WTC11 (cell line): ENCODE results near the gene CCDC181. TPM values are rescaled to one million over a fixed set of nuclear protein-coding genes. Genes with fewer than 3 reads are reported as not detected.

Source experiments
- ATAC-seq: fragments of 200-7000 bp; cut with Tn5 transposase; 2 replicates; pipeline ENCODE4 v1.10.0; 2021; ENCODE audit warnings: mild to moderate bottlenecking, moderate library complexity
- CTCF ChIA-PET: fragments of 300-600 bp; sonication (Branson Sonifier 250); formaldehyde crosslinking; loops from one replicate; lab custom pipeline; 2021; ENCODE audit warnings: antibody characterized with exemption; lab: Charles Lee
- POLR2A ChIA-PET: fragments of 350-600 bp; sonication (Branson Sonifier 250); formaldehyde crosslinking; loops from one replicate; lab custom pipeline; 2021; ENCODE audit warnings: antibody characterized with exemption; lab: Charles Lee
- DNase-seq: peaks from one replicate; pipeline ENCODE4 v3.0.0; 2021; ENCODE audit warnings: low spot score
- H3K27ac Mint-ChIP-seq: 2 replicates; pipeline ENCODE4 v1.8.0; 2021; ENCODE audit warnings: mixed read lengths
- H3K27me3 Mint-ChIP-seq: 2 replicates; pipeline ENCODE4 v1.8.0; 2021; ENCODE audit warnings: low read depth, mild to moderate bottlenecking, moderate library complexity, mixed read lengths
- H3K36me3 Mint-ChIP-seq: 2 replicates; pipeline ENCODE4 v1.8.0; 2021; ENCODE audit warnings: mixed read lengths
- H3K4me1 Mint-ChIP-seq: 2 replicates; pipeline ENCODE4 v1.8.0; 2022; ENCODE audit warnings: mixed read lengths
- H3K4me3 Mint-ChIP-seq: 2 replicates; pipeline ENCODE4 v1.8.0; 2021; ENCODE audit warnings: mild to moderate bottlenecking, moderate library complexity, mixed read lengths
- H3K9me3 Mint-ChIP-seq: 2 replicates; pipeline ENCODE4 v1.8.0; 2021; ENCODE audit warnings: mixed read lengths
- FOXJ3 ChIP-seq: sonication (generic); formaldehyde crosslinking; IDR thresholded peaks from 2 replicates; pipeline ENCODE4 v1.9.0; 2021; ENCODE audit warnings: missing genetic modification reagents, mild to moderate bottlenecking, borderline replicate concordance
- GRHL2 ChIP-seq: fragments of 250-450 bp; sonication (Bioruptor Pico); IDR thresholded peaks from 2 replicates; pipeline ENCODE4 v1.8.0; 2022; ENCODE audit warnings: mild to moderate bottlenecking, moderate library complexity; ENCODE audit not compliant: insufficient replicate concordance, severe bottlenecking
- NFATC4 ChIP-seq: fragments of 250-450 bp; sonication (Bioruptor Pico); IDR thresholded peaks from 2 replicates; pipeline ENCODE4 v1.9.0; 2021; ENCODE audit warnings: mild to moderate bottlenecking
- NR2C2 ChIP-seq: sonication (generic); formaldehyde crosslinking; IDR thresholded peaks from 2 replicates; pipeline ENCODE4 v1.8.0; 2022; ENCODE audit warnings: mild to moderate bottlenecking, missing genetic modification reagents
- PRRX2 ChIP-seq: fragments of 250-450 bp; sonication (Bioruptor Pico); IDR thresholded peaks from 2 replicates; pipeline ENCODE4 v1.8.0; 2021; ENCODE audit warnings: mild to moderate bottlenecking
- RORB ChIP-seq: fragments of 250-450 bp; sonication (Bioruptor Pico); IDR thresholded peaks from 2 replicates; pipeline ENCODE4 v1.9.0; 2021; ENCODE audit warnings: mild to moderate bottlenecking
- SOX15 ChIP-seq: fragments of 250-450 bp; sonication (Bioruptor Pico); IDR thresholded peaks from 2 replicates; pipeline ENCODE4 v1.9.0; 2021; ENCODE audit warnings: mild to moderate bottlenecking
- TCF7 ChIP-seq: sonication (generic); formaldehyde crosslinking; IDR thresholded peaks from 2 replicates; pipeline ENCODE4 v1.8.0; 2022; ENCODE audit warnings: mild to moderate bottlenecking, low read depth, missing genetic modification reagents, moderate library complexity
- TEAD4 ChIP-seq: sonication (generic); formaldehyde crosslinking; IDR thresholded peaks from 2 replicates; pipeline ENCODE4 v1.8.0; 2022; ENCODE audit warnings: mild to moderate bottlenecking, missing genetic modification reagents
- ZBTB21 ChIP-seq: sonication (generic); formaldehyde crosslinking; IDR thresholded peaks from 2 replicates; pipeline ENCODE4 v1.8.1; 2023; ENCODE audit warnings: mild to moderate bottlenecking, missing genetic modification reagents, borderline replicate concordance
- total RNA-seq: library from RNA; stranded (reverse); gene quantifications from 3 replicates; pipeline ENCODE4 v1.2.3, GENCODE V29; 2021
- TF ChIP-seq, protein P1 (sequence below): fragments of 250-450 bp; sonication (Bioruptor Pico); IDR thresholded peaks from 2 replicates; pipeline ENCODE4 v1.9.0; 2021; ENCODE audit warnings: mild to moderate bottlenecking, borderline replicate concordance
- TF ChIP-seq, protein P2 (sequence below): sonication (generic); formaldehyde crosslinking; IDR thresholded peaks from 2 replicates; pipeline ENCODE4 v1.8.0; 2022; ENCODE audit warnings: mild to moderate bottlenecking, missing genetic modification reagents
- TF ChIP-seq, protein P3 (sequence below): sonication (generic); formaldehyde crosslinking; IDR thresholded peaks from 2 replicates; pipeline ENCODE4 v1.8.0; 2023; ENCODE audit warnings: missing genetic modification reagents
- TF ChIP-seq, protein P4 (sequence below): sonication (generic); formaldehyde crosslinking; IDR thresholded peaks from 2 replicates; pipeline ENCODE4 v1.8.0; 2022; ENCODE audit warnings: missing genetic modification reagents
- TF ChIP-seq, protein P5 (sequence below): fragments of 250-450 bp; sonication (Bioruptor Pico); IDR thresholded peaks from 2 replicates; pipeline ENCODE4 v1.9.0; 2021; ENCODE audit warnings: moderate library complexity, mild to moderate bottlenecking, inconsistent platforms, borderline replicate concordance
- TF ChIP-seq, protein P6 (sequence below): sonication (generic); formaldehyde crosslinking; IDR thresholded peaks from 2 replicates; pipeline ENCODE4 v1.8.0; 2022; ENCODE audit warnings: mild to moderate bottlenecking, missing genetic modification reagents

Gene CCDC181
- total RNA-seq, 1 experiment from 2014 or later, result 1.5 TPM

DNA sequence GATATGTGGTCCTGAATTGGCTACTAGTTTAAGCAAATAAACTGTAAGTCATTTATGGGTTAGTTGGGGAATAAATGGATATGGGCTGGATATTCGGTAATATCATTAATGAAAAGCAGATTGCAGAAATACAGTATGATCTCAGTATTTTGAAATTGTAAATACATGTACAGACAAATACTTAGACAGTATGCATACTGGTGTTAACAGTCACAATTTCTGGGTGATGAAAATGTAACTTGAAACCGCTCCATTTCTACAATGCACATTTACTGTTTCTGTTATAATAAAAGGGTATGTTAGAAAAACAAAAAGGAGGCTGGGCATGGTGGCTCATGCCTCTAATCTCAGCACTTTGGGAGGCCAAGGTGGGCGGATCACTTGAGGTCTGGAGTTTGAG lies 31.3 kb downstream of the CCDC181 start (continued):
- TF ChIP-seq, protein P1, sequence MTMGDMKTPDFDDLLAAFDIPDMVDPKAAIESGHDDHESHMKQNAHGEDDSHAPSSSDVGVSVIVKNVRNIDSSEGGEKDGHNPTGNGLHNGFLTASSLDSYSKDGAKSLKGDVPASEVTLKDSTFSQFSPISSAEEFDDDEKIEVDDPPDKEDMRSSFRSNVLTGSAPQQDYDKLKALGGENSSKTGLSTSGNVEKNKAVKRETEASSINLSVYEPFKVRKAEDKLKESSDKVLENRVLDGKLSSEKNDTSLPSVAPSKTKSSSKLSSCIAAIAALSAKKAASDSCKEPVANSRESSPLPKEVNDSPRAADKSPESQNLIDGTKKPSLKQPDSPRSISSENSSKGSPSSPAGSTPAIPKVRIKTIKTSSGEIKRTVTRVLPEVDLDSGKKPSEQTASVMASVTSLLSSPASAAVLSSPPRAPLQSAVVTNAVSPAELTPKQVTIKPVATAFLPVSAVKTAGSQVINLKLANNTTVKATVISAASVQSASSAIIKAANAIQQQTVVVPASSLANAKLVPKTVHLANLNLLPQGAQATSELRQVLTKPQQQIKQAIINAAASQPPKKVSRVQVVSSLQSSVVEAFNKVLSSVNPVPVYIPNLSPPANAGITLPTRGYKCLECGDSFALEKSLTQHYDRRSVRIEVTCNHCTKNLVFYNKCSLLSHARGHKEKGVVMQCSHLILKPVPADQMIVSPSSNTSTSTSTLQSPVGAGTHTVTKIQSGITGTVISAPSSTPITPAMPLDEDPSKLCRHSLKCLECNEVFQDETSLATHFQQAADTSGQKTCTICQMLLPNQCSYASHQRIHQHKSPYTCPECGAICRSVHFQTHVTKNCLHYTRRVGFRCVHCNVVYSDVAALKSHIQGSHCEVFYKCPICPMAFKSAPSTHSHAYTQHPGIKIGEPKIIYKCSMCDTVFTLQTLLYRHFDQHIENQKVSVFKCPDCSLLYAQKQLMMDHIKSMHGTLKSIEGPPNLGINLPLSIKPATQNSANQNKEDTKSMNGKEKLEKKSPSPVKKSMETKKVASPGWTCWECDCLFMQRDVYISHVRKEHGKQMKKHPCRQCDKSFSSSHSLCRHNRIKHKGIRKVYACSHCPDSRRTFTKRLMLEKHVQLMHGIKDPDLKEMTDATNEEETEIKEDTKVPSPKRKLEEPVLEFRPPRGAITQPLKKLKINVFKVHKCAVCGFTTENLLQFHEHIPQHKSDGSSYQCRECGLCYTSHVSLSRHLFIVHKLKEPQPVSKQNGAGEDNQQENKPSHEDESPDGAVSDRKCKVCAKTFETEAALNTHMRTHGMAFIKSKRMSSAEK (CRISPR knock-in tag), result no peak
- no peak for TF ChIP-seq NFATC4 (CRISPR knock-in tag)
- TF ChIP-seq NR2C2, result no peak
- TF ChIP-seq TEAD4 (CRISPR knock-in tag), result no peak
- TF ChIP-seq, protein P2, sequence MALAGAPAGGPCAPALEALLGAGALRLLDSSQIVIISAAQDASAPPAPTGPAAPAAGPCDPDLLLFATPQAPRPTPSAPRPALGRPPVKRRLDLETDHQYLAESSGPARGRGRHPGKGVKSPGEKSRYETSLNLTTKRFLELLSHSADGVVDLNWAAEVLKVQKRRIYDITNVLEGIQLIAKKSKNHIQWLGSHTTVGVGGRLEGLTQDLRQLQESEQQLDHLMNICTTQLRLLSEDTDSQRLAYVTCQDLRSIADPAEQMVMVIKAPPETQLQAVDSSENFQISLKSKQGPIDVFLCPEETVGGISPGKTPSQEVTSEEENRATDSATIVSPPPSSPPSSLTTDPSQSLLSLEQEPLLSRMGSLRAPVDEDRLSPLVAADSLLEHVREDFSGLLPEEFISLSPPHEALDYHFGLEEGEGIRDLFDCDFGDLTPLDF (CRISPR knock-in tag), result no peak
- TF ChIP-seq PRRX2, result no peak

DNA sequence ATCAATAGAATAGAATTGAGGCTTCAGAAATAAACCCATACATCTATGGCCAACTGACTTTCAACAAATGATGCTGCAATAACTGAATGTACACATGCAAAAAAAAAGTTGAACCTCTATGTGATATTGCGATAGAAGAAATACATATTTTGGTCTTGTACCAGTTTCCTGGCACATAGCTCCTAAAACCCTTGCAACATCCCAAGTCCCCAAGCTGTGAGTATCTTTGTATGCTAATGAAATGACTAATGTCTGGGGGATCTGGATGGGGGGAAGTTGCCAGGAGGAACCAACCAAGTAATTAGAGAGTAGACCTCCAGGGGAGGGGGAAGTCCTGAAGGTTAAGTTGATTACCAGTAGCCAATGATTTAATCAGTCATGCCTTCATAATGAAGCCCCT lies 34.9 kb downstream of the CCDC181 start:
- H3K36me3 Mint-ChIP-seq, result peaks cover 15% of the 10 kb centered on the region
- CTCF ChIA-PET, result no interaction called here
- DNase-seq (no peak), ATAC-seq (no peak)
- POLR2A ChIA-PET, result no interaction called here
- no peaks in the 10 kb centered on the region for H3K4me1 Mint-ChIP-seq
- H3K27me3 Mint-ChIP-seq, result no peaks in the 10 kb centered on the region
- H3K4me3 Mint-ChIP-seq, result no peak overlapping the region
- no peaks in the 10 kb centered on the region for H3K9me3 Mint-ChIP-seq
- no peak overlapping the region for H3K27ac Mint-ChIP-seq
- TF ChIP-seq, protein P3, sequence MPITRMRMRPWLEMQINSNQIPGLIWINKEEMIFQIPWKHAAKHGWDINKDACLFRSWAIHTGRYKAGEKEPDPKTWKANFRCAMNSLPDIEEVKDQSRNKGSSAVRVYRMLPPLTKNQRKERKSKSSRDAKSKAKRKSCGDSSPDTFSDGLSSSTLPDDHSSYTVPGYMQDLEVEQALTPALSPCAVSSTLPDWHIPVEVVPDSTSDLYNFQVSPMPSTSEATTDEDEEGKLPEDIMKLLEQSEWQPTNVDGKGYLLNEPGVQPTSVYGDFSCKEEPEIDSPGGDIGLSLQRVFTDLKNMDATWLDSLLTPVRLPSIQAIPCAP (CRISPR knock-in tag), result no peak
- TF ChIP-seq, protein P4, sequence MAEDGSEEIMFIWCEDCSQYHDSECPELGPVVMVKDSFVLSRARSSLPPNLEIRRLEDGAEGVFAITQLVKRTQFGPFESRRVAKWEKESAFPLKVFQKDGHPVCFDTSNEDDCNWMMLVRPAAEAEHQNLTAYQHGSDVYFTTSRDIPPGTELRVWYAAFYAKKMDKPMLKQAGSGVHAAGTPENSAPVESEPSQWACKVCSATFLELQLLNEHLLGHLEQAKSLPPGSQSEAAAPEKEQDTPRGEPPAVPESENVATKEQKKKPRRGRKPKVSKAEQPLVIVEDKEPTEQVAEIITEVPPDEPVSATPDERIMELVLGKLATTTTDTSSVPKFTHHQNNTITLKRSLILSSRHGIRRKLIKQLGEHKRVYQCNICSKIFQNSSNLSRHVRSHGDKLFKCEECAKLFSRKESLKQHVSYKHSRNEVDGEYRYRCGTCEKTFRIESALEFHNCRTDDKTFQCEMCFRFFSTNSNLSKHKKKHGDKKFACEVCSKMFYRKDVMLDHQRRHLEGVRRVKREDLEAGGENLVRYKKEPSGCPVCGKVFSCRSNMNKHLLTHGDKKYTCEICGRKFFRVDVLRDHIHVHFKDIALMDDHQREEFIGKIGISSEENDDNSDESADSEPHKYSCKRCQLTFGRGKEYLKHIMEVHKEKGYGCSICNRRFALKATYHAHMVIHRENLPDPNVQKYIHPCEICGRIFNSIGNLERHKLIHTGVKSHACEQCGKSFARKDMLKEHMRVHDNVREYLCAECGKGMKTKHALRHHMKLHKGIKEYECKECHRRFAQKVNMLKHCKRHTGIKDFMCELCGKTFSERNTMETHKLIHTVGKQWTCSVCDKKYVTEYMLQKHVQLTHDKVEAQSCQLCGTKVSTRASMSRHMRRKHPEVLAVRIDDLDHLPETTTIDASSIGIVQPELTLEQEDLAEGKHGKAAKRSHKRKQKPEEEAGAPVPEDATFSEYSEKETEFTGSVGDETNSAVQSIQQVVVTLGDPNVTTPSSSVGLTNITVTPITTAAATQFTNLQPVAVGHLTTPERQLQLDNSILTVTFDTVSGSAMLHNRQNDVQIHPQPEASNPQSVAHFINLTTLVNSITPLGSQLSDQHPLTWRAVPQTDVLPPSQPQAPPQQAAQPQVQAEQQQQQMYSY, result no peak
- TF ChIP-seq ZBTB21 (CRISPR knock-in tag) (no peak), TCF7 (CRISPR knock-in tag) (no peak), SOX15 (CRISPR knock-in tag) (no peak), TEAD4 (CRISPR knock-in tag) (no peak), GRHL2 (no peak), RORB (CRISPR knock-in tag) (no peak), FOXJ3 (CRISPR knock-in tag) (no peak)
- TF ChIP-seq, protein P5, sequence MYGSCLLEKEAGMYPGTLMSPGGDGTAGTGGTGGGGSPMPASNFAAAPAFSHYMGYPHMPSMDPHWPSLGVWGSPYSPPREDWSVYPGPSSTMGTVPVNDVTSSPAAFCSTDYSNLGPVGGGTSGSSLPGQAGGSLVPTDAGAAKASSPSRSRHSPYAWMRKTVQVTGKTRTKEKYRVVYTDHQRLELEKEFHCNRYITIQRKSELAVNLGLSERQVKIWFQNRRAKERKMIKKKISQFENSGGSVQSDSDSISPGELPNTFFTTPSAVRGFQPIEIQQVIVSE (CRISPR knock-in tag), result no peak
- TF ChIP-seq, protein P6, sequence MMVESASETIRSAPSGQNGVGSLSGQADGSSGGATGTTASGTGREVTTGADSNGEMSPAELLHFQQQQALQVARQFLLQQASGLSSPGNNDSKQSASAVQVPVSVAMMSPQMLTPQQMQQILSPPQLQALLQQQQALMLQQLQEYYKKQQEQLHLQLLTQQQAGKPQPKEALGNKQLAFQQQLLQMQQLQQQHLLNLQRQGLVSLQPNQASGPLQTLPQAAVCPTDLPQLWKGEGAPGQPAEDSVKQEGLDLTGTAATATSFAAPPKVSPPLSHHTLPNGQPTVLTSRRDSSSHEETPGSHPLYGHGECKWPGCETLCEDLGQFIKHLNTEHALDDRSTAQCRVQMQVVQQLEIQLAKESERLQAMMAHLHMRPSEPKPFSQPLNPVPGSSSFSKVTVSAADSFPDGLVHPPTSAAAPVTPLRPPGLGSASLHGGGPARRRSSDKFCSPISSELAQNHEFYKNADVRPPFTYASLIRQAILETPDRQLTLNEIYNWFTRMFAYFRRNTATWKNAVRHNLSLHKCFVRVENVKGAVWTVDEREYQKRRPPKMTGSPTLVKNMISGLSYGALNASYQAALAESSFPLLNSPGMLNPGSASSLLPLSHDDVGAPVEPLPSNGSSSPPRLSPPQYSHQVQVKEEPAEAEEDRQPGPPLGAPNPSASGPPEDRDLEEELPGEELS (CRISPR knock-in tag), result no peak
